HCEC 1CT (cell line): ENCODE results near the gene GNG12.
"Not testable (repeated sequence)": the region's sequence is repeated elsewhere in the genome, so short reads cannot be mapped to it uniquely, and the experiment has no call there.

ENCODE experiments used
- DNase-seq: peaks from one replicate; pipeline ENCODE4 v3.0.0-alpha.2; 2017

Gene GNG12

GRCh38 chr1:67675800-67676199 is 157.5 kb downstream of the GNG12 start:
- DNase-seq, result no peak

GRCh38 chr1:67674260-67675011 is 158.8 kb downstream of the GNG12 start:
- DNase-seq, result peak; percentile 25

DNA sequence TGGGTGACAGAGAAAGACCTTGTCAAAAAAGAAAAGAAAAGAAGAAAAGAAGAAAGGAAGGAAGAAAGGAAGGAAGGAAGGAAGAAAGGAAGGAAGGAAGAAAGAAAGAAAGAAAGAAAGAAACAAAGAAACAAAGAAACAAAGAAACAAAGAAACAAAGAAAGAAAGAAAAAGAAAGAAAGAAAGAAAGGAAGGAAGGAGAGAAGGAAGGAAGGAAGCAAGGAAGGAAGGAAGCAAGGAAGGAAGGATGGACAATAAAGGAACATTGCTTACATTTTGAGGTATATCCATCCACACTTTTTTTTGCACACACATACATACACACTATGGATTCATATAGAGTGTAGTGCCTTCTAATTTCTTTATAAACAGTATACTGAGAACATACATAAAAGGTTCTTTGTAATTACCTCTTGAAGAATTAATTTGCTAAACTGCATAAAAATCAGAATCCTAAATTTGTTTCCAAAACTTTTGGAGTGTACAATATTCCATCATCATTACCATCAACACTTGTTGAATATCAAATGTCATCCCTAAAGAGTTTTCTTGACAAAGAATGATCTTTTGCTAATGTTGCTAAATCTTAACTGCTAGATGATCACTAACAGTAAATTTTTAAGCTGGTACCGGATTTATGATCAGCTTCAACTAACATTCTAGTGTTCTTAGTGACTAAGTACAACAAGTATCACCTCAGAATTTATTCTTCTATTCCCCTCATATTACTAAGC is 159.6 kb downstream of the GNG12 start:
- no peak for DNase-seq

DNA sequence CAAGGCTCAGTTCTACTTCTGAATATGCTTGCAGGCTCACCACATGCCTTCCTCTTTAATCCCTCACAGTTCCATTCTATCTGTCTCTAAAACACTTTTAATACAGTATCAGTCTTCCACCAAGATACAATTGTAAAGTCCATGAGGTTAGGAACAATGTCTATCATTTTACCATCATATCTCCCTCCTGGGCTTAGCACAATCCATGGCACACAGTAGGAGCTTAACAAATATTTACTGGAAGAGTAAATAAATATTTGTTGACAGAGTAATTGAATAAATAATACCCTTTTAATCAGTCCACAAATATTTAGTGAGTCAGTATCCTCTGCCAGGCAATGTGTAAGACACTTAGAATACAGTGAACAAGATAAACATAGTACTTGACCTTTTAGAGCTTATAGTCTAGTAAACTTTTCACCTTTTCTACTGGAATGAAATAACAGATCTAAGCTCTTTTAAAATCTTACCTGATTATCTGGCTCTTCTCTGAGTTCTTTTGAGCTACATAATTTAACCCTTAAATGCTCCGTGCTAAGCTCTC is 160.9 kb downstream of the GNG12 start:
- DNase-seq, result no peak

DNA sequence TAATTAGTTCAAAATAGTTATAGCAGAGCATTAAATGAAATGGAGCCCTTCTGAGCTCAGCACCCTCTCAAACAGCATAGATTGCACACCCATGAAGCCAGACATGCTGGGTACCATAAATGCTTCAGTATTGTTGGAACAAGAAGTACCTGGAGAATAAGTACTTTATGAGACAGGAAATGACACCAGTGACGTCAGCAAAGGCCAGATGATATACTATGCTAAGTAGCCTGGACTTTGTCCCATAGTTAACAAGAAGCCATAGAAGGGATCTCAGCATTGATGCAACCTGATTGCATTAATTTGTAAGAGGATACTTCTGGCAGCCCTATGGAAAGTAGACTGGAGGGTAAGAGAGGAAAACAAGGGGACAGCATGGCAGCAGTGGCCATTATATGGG is 164.6 kb downstream of the GNG12 start:
- DNase-seq, result no peak

GRCh38 chr1:67666636-67667035 is 166.6 kb downstream of the GNG12 start:
- DNase-seq, result no peak

- not testable (repeated sequence) for DNase-seq
These were observed 168.0 kb downstream of the GNG12 start for GRCh38 chr1:67665307-67665706.

- DNase-seq, result no peak
These were observed 169.2 kb downstream of the GNG12 start for GRCh38 chr1:67664048-67664447.

DNA sequence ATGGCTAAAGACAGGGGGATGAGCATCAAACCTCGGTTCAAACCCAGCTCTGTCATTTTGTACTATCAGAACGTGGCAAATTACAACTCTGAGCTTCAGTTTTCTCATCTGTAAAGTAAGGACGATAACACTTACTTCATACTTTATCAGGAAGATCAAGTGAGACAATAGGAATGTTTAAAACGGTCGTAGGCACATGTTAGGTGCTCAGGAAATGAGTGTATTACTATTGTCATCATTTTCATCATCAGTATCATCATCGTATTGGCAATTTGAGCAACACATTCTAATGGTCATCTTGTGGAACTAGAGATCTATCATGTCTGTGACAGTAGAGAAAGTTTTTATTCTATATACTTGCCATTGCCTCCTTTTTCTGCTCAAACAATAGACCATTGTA is 170.4 kb downstream of the GNG12 start:
- DNase-seq, result no peak

- DNase-seq, result no peak
These were observed 174.0 kb downstream of the GNG12 start for GRCh38 chr1:67659229-67659628.

DNA sequence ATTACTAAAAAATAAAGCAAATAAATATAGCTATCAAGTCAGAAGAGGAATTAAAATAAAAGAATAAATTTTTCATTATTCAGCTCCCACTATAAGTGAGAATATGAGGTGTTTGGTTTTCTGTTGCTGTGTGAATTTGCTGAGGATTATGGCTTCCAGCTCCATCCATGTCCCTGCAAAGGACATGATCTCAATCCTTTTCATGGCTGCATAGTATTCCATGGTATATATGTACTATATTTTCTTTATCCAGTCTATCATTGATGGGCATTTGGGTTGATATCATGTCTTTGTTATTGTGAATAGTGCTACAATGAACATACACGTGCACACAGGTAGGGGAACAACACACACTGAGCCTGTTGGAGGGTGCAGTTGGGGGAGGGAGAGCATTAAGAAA is 176.1 kb downstream of the GNG12 start:
- DNase-seq, result not testable (repeated sequence)

DNA sequence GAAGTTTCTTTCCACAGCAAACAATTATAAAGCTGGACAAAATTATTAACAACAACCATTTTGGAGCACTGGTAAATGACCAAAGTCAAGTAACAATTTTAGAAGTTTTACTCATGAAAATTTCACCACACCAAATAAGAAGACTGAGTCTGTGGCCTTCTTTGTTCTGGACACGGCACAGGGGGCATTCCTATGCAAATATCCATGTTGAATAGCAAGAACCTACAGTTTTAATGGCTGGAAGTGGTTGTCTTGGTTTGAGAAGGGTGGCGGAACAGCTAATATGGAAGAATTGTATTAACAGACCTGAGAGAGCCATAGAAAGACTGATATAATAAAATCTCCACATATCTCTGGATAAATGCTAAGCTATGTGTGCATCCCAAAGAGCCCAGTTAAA is 177.7 kb downstream of the GNG12 start:
- DNase-seq, result no peak

- DNase-seq, result no peak
These were observed 180.0 kb downstream of the GNG12 start for GRCh38 chr1:67653304-67653703.

- peak; percentile 90 for DNase-seq
These were observed 180.5 kb downstream of the GNG12 start for GRCh38 chr1:67652800-67653199.
